Endometrium (tissue), 2 donors: Measurements from ENCODE around the gene SHISA4.
"Not testable (repeated sequence)": the region's sequence is repeated elsewhere in the genome, so short reads cannot be mapped to it uniquely, and the experiment has no call there.

Experiments
- FAIRE-seq: peaks from 2 replicates; lab custom pipeline; 2012; peaks lifted over from hg19 to GRCh38; lab: Jason Lieb, UNC
- donor health status: control.
- donor health status: control.

SHISA4 gene

DNA sequence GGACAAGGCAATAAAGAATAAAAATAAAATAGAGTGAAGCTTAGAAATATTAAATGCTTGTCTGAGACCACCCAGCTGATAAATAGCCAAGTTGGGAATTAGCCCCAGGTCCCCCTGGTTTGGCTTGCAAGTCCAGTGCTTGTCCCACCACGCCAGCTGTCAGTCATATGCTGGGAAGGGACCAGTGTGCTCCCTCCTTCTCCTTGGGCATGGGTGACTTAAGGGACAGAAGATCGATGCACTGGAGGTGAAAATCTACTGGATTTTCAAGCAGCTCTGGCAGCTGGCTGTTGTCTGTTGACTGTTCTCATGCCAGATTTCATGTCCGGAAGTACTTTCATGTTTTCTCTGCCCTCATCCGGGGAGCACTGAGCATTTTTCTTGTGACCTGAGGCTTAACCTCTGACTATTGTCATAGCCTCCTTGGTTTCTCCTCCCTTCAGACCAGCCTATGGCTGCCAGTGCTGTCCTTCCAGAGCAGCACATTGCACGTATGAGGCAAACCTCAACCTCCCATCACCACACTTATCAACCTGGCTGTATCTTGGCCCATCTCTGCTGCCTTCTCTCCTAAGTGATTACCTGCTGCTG, 45.2 kb downstream of the SHISA4 start:
- FAIRE-seq = no peak

DNA sequence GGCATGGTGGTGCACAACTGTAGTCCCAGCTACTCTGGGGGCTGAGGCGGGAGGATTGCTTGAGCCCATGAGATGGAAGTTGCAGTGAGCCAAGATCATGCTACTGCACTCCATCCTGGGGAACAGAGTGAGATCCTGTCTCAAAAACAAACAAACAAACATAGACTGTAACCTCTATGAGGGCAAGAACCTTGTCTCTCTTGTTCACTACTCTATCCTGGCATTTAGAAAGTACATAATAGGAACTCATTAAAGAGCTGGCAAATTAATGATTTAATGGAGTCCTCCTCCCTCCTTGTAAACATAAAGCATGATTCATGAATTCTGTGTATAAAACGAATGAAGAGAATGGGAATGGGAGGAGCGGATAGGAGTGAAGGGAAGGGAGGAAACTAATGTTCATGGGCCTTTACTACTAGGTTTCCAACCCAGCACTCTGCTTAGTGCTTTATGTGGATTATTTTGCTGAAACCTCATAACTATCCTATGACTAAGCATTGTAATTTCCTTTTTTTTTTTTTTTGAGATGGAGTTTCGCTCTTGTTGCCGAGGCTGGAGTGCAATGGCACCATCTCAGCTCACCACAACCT, 49.0 kb downstream of the SHISA4 start:
- no peak for FAIRE-seq

DNA sequence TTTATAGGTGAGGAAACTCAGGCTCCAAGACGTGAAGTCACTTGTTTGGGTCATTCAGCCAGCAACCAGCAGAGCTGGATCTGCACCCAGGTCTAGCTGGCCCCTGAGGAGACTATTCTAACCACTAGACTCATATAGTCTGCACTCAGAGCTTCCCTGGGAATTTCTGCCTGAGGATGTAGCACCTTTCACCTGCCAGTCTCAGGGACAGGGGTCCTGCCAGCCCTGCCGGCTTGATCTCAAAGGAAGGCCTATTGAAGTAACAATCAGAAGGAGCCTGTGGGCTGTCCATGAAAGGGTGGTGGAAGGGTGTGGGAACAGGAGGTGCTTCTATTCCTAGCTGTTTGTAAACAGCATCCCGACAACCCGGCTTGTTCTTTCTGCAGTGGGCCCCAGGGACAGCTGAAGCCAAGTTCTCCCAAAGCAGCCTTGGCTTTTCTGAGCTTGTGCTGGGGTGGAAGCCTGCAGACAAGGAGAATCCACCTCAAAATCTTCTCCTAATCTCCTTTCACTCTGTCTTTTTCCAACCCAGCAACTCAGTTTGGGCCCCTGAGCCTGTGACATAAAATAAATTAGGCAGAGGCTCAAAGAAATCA, 49.8 kb downstream of the SHISA4 start:
- no peak for FAIRE-seq

DNA sequence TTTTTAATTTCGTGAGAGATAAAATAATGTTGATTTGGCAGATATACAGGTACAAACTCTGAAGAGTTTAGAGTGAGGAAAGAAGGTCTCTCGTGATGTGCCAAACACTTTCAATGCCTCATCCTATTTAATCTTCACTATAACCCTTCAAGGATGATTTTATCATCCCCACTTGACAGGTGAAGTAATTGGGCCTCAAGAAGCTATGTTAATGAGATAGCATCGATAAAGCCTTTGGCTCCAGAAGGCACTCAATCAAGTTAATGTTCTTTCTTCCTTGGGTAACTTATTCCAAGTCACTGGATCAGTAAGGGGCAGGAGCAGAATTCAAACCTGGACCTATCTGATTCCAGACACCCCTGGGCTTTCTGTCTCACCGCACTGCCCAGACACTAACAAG, 50.5 kb downstream of the SHISA4 start:
- no peak for FAIRE-seq

DNA sequence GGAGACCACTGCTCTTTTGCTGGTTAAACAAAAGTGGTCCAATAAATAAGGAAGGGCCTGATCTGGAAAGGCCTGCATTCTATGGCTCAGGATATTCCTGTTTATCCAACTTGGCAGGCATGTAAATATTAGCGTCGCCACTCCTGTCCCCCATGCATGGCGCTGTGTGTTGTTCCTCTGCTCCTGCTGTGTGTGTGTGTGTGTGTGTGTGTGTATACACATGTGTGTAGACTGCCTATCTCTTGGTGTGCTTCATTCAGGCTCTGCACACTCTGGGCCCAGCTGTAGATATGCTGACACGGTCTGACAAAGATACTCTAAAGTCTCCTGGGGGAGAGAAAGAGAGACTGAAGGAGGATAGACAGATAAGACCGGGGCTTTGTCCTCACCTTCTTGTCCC, 50.9 kb downstream of the SHISA4 start:
- FAIRE-seq = no peak

DNA sequence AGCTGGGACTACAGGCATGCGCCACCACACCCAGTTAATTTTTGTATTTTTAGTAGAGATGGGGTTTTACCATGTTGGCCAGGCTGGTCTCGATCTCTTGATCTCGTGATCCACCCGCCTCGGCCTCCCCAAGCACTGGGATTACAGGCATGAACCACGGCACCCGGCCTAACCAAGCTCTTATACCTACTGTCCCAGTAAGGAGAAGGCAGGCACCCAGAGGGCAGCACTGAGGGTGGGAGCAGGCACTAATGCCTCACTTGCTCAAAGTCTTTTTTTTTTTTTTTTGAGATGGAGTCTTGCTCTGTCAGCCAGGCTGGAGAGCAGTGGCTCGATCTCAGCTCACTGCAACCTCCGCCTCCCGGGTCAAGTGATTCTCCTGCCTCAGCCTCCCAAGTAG, 51.6 kb downstream of the SHISA4 start:
- FAIRE-seq = not testable (repeated sequence)

DNA sequence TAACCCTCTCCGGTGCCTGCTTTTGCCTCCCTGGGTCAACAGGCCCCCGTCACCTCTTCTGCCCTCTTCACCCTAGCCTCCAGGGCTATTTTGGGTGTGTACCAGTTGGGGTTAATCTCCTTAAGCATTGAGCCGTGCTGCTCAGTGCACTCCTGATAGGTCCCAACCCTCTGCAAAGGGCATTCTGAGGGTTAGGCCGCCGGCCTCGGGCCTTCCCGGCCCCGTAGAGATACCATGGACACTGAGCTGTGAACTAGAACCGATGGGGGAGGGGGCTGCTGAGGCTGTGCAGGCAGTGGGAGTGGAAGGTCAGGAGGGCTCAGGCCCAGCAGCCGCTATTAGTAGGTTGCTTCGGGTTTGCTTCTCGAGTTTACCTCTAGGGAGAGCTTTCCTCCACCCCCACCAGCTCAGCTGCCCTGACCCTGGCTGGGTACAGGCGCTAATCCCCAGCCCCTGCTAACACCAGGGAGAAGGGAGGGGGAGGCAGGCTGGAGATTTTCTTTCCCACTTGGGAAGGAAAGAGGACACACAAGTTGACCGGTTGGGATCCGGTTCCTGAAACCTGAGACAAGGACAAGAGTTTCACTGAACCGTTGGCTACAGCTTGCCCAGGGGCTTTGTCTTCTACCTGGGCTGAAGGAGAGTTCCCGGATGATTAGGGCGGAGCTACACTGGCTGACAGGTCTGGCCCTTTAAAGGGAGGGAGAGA, 52.9 kb downstream of the SHISA4 start:
- no peak for FAIRE-seq

DNA sequence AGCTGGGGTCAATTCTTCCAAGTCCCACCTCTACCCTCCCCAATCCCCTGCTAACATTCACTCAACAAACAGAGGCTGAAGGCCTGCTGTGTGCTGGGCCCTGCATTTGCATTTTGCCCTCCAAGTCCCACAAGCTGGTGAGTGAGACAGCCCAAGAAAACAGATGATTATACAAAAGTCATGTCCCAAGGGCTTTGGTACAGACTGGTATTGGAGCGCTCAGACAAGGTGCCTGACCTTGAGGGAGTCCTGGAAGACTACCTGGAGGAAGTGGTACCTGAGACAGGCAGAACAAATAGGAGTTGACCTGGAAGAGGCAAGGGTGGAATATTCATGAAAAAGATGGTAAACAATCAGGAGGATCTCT, 53.4 kb downstream of the SHISA4 start:
- FAIRE-seq = no peak
